HepG2 (cell line): Measurements from ENCODE around the gene DGKG. TPM values are rescaled to one million over a fixed set of nuclear protein-coding genes. Genes with fewer than 3 reads are reported as not detected.

Experiments used
- ATAC-seq: fragments of 200-7000 bp; cut with Tn5 transposase; 3 replicates; pipeline ENCODE4 v1.9.1; 2020; ENCODE audit warnings: mild to moderate bottlenecking, moderate library complexity
- BruUV-seq: library from RNA; stranded (reverse); fragments of 400-500 nt; replicated peaks from 2 replicates; lab custom pipeline; 2021; lab: Mats Ljungman, UMichigan
- CTCF ChIA-PET: fragments of 300-600 bp; formaldehyde crosslinking; extraction: SDS; loops from one replicate; lab custom pipeline; 2021; ENCODE audit warnings: low total read pairs, inconsistent platforms, low intra/inter-chr PET ratio; lab: Yijun Ruan, JAX
- POLR2A ChIA-PET: fragments of 350-600 bp; sonication (Branson Sonifier 250); formaldehyde crosslinking; loops from one replicate; lab custom pipeline; 2020; ENCODE audit warnings: antibody characterized with exemption, inconsistent platforms; lab: Yijun Ruan, JAX
- DNase-seq: peaks from one replicate; pipeline ENCODE4 v3.0.0-alpha.2; 2015; ENCODE audit warnings: low spot score
- FAIRE-seq: peaks from 3 replicates; lab custom pipeline; 2011; peaks lifted over from hg19 to GRCh38; lab: Jason Lieb, UNC
- H2AFZ ChIP-seq: one replicate; pipeline ENCODE4 v1.6.1; 2011; ENCODE audit warnings: low read length, inconsistent platforms
- H3K27ac ChIP-seq: fragments of 300-600 bp; 3 replicates; pipeline ENCODE4 v1.8.0; 2011; ENCODE audit warnings: mixed run types, mild to moderate bottlenecking, mixed read lengths, low read length, inconsistent platforms; ENCODE audit not compliant: insufficient read depth; ENCODE audit errors: extremely low read length
- H3K27me3 ChIP-seq, 2 experiments: fragments of 200-600 bp in 1 of 2; 2 replicates in 1 of 2; 3 replicates in 1 of 2; pipeline versions ENCODE4 v1.6.0 to v1.8.0; 2011; ENCODE audit warnings: low read length in 2 of 2, mild to moderate bottlenecking in 2 of 2, moderate library complexity in 2 of 2, inconsistent platforms in 1 of 2; ENCODE audit not compliant: insufficient read depth in 2 of 2, control insufficient read depth in 1 of 2
- H3K36me3 ChIP-seq, 2 experiments: fragments of 200-600 bp in 1 of 2; replicated peaks in 1 of 2; 2 replicates in 1 of 2; 3 replicates in 1 of 2; pipeline versions ENCODE4 v1.5.1 to v1.8.0; 2011; ENCODE audit warnings: low read length in 2 of 2, inconsistent platforms in 1 of 2; ENCODE audit not compliant: insufficient read depth in 2 of 2, control insufficient read depth in 1 of 2
- H3K4me1 ChIP-seq: 2 replicates; pipeline ENCODE4 v1.5.1; 2012; ENCODE audit warnings: low read length, inconsistent platforms; ENCODE audit not compliant: insufficient read depth
- H3K4me2 ChIP-seq: 2 replicates; pipeline ENCODE4 v1.6.0; 2011; ENCODE audit warnings: low read depth, low read length, inconsistent platforms
- H3K4me3 ChIP-seq, 3 experiments: fragments of 200-600 bp in 1 of 3; sonication (generic), shearing (Covaris generic) in 1 of 3; replicated peaks in 1 of 3; 2 replicates each; pipeline ENCODE4 v1.5.1; 2011 to 2016; ENCODE audit warnings: low read length in 3 of 3, inconsistent platforms in 2 of 3, low read depth in 2 of 3, mild to moderate bottlenecking in 2 of 3, control low read depth in 1 of 3, mixed read lengths in 1 of 3; ENCODE audit not compliant: insufficient read depth in 1 of 3
- H3K79me2 ChIP-seq: one replicate; pipeline ENCODE4 v1.6.1; 2011; ENCODE audit warnings: low read length, inconsistent platforms; ENCODE audit not compliant: insufficient read depth
- H3K9ac ChIP-seq: 2 replicates; pipeline ENCODE4 v1.6.0; 2011; ENCODE audit warnings: mild to moderate bottlenecking, low read depth, low read length, inconsistent platforms; ENCODE audit not compliant: insufficient read depth
- H3K9me3 ChIP-seq: 2 replicates; pipeline ENCODE4 v1.5.1; 2012; ENCODE audit warnings: mild to moderate bottlenecking, low read length
- H4K20me1 ChIP-seq: 2 replicates; pipeline ENCODE4 v1.6.0; 2011; ENCODE audit warnings: inconsistent platforms, mild to moderate bottlenecking, low read length, moderate library complexity; ENCODE audit not compliant: insufficient read depth
- DNMT1 ChIP-seq: sonication (generic); formaldehyde crosslinking; IDR thresholded peaks from 2 replicates; pipeline ENCODE4 v1.5.1; 2020; ENCODE audit warnings: mild to moderate bottlenecking, missing genetic modification reagents
- MXI1 ChIP-seq: IDR thresholded peaks from 3 replicates; pipeline ENCODE4 v1.6.1; 2012; ENCODE audit warnings: low read depth, low read length, inconsistent platforms, borderline replicate concordance
- NPAS2 ChIP-seq: sonication (generic); formaldehyde crosslinking; IDR thresholded peaks from 2 replicates; pipeline ENCODE4 v1.8.0; 2022; ENCODE audit warnings: mild to moderate bottlenecking, missing genetic modification reagents, borderline replicate concordance
- POLR2AphosphoS5 ChIP-seq: IDR thresholded peaks from 2 replicates; pipeline ENCODE4 v1.6.1; 2012; ENCODE audit warnings: low read depth, low read length
- POLR2G ChIP-seq: fragments of 200-400 bp; formaldehyde crosslinking; IDR thresholded peaks from 2 replicates; pipeline ENCODE4 v1.6.1; 2018; ENCODE audit warnings: mild to moderate bottlenecking, low read depth, low read length, moderate library complexity
- RCOR2 ChIP-seq: IDR thresholded peaks from 2 replicates; pipeline ENCODE4 v1.6.1; 2016; ENCODE audit warnings: missing biosample characterization, missing genetic modification reagents
- RFX5 ChIP-seq: IDR thresholded peaks from 2 replicates; pipeline ENCODE4 v1.6.1; 2011; ENCODE audit warnings: low read depth, low read length, improper control_type of control experiment
- ZBTB4 ChIP-seq: sonication (generic); formaldehyde crosslinking; IDR thresholded peaks from 2 replicates; pipeline ENCODE4 v1.4.0; 2020; ENCODE audit warnings: missing genetic modification reagents, mild to moderate bottlenecking, borderline replicate concordance
- ZFP36L2 ChIP-seq: sonication (generic); formaldehyde crosslinking; IDR thresholded peaks from 2 replicates; pipeline ENCODE4 v1.4.0; 2020; ENCODE audit warnings: missing genetic modification reagents
- ZNF709 ChIP-seq: sonication (generic); formaldehyde crosslinking; IDR thresholded peaks from 2 replicates; pipeline ENCODE4 v1.5.0; 2020; ENCODE audit warnings: mild to moderate bottlenecking, missing genetic modification reagents
- WGBS: methylation state at CpG from one replicate; pipeline ENCODE4 v1.1.6; 2017; ENCODE audit warnings: low lambda C conversion rate; 5-methylcytosine and 5-hydroxymethylcytosine counted together
- in situ Hi-C: cut with HindIII; loops from 2 replicates; pipeline ENCODE4 v1.10.0; 2017; ENCODE audit warnings: low pct_unique_long_range_greater_than_20kb; ENCODE audit not compliant: extremely low pct_ligation_motif_present
- intact Hi-C: fragments of 100-400 bp; cut with micrococcal nuclease; formaldehyde crosslinking; loops from one replicate; pipeline ENCODE4 v1.10.0; 2022; ENCODE audit not compliant: unreplicated experiment
- polyA plus RNA-seq, 8 experiments: library from polyadenylated mRNA; depleted of rRNA in 3 of 8; stranded (reverse) in 7 of 8; unstranded in 1 of 8; fragments of >200 nt; fragmentation: Illumina TruSeq in 4 of 8; extraction: Trizol in 4 of 8; gene quantifications; 2 replicates each; pipeline versions ENCODE4 v1.2.1 to v1.2.3, GENCODE V29; 2011 to 2016; ENCODE audit warnings: low read depth in 4 of 8, missing spikeins in 1 of 8, mixed read lengths in 1 of 8; ENCODE audit not compliant: insufficient read depth in 1 of 8
- total RNA-seq, 5 experiments: library from RNA; depleted of rRNA; stranded (reverse); fragments of >200 nt; fragmentation: Illumina TruSeq; extraction: Trizol; gene quantifications; 2 replicates each; pipeline ENCODE4 v1.2.3, GENCODE V29; 2016; ENCODE audit warnings: low read depth in 1 of 5
- TF ChIP-seq, protein P1 (sequence below): IDR thresholded peaks from 2 replicates; pipeline ENCODE4 v1.6.1; 2012; ENCODE audit warnings: low read length, improper control_type of control experiment
- TF ChIP-seq, protein P2 (sequence below): sonication (generic); formaldehyde crosslinking; IDR thresholded peaks from 2 replicates; pipeline ENCODE4 v1.5.0; 2020; ENCODE audit warnings: missing genetic modification reagents, mild to moderate bottlenecking, borderline replicate concordance

Gene DGKG
- total and polyA plus RNA-seq, 2 of the 13 experiments (the other 11 are each of a cell fraction or from before 2014, with no cell fraction given), result 3.8 to 6.2 TPM

DNA sequence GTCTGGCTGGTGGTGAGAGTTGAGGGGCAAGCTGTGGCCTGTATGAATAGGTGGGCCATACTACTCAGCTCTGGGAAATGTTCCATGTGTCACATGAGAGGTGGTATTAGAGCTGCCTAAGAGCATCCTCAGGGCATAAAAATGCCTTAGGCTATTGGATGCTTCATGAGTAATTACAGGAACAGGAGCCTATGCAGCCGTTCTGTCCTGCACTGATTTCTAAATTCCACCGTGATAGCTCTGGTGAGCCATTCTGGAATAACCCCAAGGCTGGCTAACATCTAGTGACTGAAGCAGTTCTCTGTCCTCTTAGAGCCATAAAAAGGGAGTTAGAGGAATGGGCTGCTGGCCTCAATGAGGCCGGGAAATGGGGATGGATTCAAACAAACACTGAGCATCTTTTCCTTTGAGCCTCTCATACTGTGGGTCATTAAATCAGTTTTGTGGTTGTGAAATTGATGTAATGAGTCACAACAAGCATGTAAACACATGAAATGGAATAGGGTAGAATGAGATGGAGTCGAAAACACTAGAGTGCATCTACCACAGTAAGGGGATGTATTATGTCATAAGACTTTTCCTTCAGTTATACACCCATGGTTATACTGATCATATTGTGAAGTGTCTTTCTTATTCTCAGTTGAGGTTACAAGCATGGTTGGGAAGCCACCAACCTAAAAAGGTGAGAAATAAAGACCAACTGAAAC, 41.0 kb downstream of the DGKG start:
- Histone ChIP-seq H3K4me2 (no peak overlapping the region), H3K79me2 (no peaks in the 10 kb centered on the region), H3K27me3 (no peaks in the 10 kb centered on the region), H3K36me3 (no peaks in the 10 kb centered on the region), H3K4me1 (peaks cover 30% of the 10 kb centered on the region), H4K20me1 (no peaks in the 10 kb centered on the region), H3K4me3 (no peak overlapping the region), H3K9me3 (no peaks in the 10 kb centered on the region), H3K27ac (no peak overlapping the region), H3K9ac (no peak overlapping the region), H2AFZ (no peak overlapping the region)
- WGBS, result 55% methylated on average over 4 of the region's 4 CpGs
- DNase-seq, result no peak
- POLR2A ChIA-PET, result no interaction called here
- no peak for TF ChIP-seq ZFP36L2
- TF ChIP-seq ZBTB4 (CRISPR knock-in tag), result no peak
- FAIRE-seq, result no peak
- intact Hi-C loops (no loop called here), in situ Hi-C loops (no loop called here)
- CTCF ChIA-PET, result no interaction called here
- BruUV-seq, result no TSS peak
- ATAC-seq, result no peak

DNA sequence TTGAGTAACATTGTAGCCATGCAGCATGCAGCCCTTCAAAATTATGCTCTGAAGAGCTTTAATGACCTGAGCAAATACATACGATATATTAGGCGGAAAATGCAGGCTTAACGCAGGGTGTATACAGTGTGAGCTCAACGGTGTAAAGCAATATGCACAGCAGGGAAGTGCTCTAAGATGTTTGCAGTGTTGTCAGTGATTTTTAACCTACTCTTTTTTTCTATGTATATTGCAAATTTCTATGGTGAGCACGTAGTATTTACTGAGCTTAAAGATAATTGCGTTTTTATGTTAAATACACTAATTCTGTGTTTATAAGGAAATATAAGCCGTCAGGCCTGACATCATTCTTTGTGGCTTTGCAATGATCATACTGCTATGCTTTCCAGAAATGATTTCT, 42.1 kb downstream of the DGKG start:
- CTCF ChIA-PET, result no interaction called here
- Histone ChIP-seq H3K36me3 (no peaks in the 10 kb centered on the region), H3K27me3 (no peaks in the 10 kb centered on the region), H3K4me2 (no peak overlapping the region), H3K4me3 (no peak overlapping the region), H2AFZ (no peak overlapping the region), H3K27ac (no peak overlapping the region), H3K9me3 (no peaks in the 10 kb centered on the region), H3K79me2 (no peaks in the 10 kb centered on the region), H4K20me1 (no peaks in the 10 kb centered on the region), H3K9ac (no peak overlapping the region), H3K4me1 (peaks cover 35% of the 10 kb centered on the region)
- no peak for ATAC-seq
- 63% methylated on average over 7 of the region's 7 CpGs for WGBS
- no TSS peak for BruUV-seq
- intact Hi-C loops (no loop called here), in situ Hi-C loops (no loop called here)
- POLR2A ChIA-PET, result no interaction called here
- FAIRE-seq, result no peak
- DNase-seq, result no peak
- TF ChIP-seq POLR2G (no peak), DNMT1 (CRISPR knock-in tag) (no peak), RFX5 (no peak), NPAS2 (CRISPR knock-in tag) (no peak), ZNF709 (no peak), POLR2AphosphoS5 (no peak), RCOR2 (CRISPR knock-in tag) (no peak), MXI1 (no peak)
- TF ChIP-seq, protein P1, sequence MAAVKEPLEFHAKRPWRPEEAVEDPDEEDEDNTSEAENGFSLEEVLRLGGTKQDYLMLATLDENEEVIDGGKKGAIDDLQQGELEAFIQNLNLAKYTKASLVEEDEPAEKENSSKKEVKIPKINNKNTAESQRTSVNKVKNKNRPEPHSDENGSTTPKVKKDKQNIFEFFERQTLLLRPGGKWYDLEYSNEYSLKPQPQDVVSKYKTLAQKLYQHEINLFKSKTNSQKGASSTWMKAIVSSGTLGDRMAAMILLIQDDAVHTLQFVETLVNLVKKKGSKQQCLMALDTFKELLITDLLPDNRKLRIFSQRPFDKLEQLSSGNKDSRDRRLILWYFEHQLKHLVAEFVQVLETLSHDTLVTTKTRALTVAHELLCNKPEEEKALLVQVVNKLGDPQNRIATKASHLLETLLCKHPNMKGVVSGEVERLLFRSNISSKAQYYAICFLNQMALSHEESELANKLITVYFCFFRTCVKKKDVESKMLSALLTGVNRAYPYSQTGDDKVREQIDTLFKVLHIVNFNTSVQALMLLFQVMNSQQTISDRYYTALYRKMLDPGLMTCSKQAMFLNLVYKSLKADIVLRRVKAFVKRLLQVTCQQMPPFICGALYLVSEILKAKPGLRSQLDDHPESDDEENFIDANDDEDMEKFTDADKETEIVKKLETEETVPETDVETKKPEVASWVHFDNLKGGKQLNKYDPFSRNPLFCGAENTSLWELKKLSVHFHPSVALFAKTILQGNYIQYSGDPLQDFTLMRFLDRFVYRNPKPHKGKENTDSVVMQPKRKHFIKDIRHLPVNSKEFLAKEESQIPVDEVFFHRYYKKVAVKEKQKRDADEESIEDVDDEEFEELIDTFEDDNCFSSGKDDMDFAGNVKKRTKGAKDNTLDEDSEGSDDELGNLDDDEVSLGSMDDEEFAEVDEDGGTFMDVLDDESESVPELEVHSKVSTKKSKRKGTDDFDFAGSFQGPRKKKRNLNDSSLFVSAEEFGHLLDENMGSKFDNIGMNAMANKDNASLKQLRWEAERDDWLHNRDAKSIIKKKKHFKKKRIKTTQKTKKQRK, result no peak
- TF ChIP-seq, protein P2, sequence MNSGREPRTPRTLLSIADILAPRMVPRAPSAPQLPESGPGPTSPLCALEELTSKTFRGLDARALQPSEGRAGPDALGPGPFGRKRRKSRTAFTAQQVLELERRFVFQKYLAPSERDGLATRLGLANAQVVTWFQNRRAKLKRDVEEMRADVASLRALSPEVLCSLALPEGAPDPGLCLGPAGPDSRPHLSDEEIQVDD (CRISPR knock-in tag), result no peak
